Lung (tissue), 12 donors: ENCODE data around the gene BAZ2A. TPM values are rescaled to one million over a fixed set of nuclear protein-coding genes. Genes with fewer than 3 reads are reported as not detected.
"Not testable (repeated sequence)": the region's sequence is repeated elsewhere in the genome, so short reads cannot be mapped to it uniquely, and the experiment has no call there.

Source experiments
- ATAC-seq: fragments of 200-7000 bp; cut with Tn5 transposase; one replicate; pipeline ENCODE4 v1.9.1; 2020; ENCODE audit warnings: moderate number of reproducible peaks; ENCODE audit not compliant: insufficient read depth, low FRiP score
- DNase-seq, 3 donors: peaks; one replicate each; pipeline ENCODE4 v3.0.0-alpha.2; 2013 to 2017
- H3K27ac ChIP-seq, 2 donors: one replicate each; pipeline ENCODE4 v1.5.1; 2013; ENCODE audit warnings: mild to moderate bottlenecking in 2 of 2, moderate library complexity in 2 of 2, control low read depth in 1 of 2, inconsistent platforms in 1 of 2, low read depth in 1 of 2, low read length in 1 of 2
- H3K27me3 ChIP-seq, 3 donors: one replicate each; pipeline ENCODE4 v1.5.1; 2013; ENCODE audit warnings: low read length in 2 of 3; ENCODE audit not compliant: control insufficient read depth in 3 of 3, insufficient read depth in 3 of 3
- H3K36me3 ChIP-seq, 4 donors: one replicate each; pipeline ENCODE4 v1.5.1; 2013; ENCODE audit warnings: low read length in 4 of 4, mild to moderate bottlenecking in 1 of 4, moderate library complexity in 1 of 4; ENCODE audit not compliant: control insufficient read depth in 4 of 4, insufficient read depth in 4 of 4
- H3K4me1 ChIP-seq, 5 donors: one replicate each; pipeline ENCODE4 v1.5.1; 2013; ENCODE audit warnings: low read length in 5 of 5, mild to moderate bottlenecking in 2 of 5, moderate library complexity in 1 of 5; ENCODE audit not compliant: control insufficient read depth in 5 of 5, insufficient read depth in 5 of 5
- H3K4me3 ChIP-seq: one replicate; pipeline ENCODE4 v1.5.1; 2013; ENCODE audit warnings: mild to moderate bottlenecking, control low read depth, moderate library complexity
- H3K9ac ChIP-seq, 2 donors: one replicate each; pipeline ENCODE4 v1.5.1; 2013; ENCODE audit warnings: low read length in 2 of 2, control low read depth in 1 of 2; ENCODE audit not compliant: insufficient read depth in 1 of 2
- H3K9me3 ChIP-seq, 4 donors: one replicate each; pipeline ENCODE4 v1.5.1; 2013; ENCODE audit warnings: low read length in 3 of 4, mild to moderate bottlenecking in 1 of 4, moderate library complexity in 1 of 4; ENCODE audit not compliant: control insufficient read depth in 4 of 4, insufficient read depth in 3 of 4
- WGBS, 2 donors: extraction: QIAGEN DNeasy Blood & Tissue Kit; methylation state at CpG; one replicate each; pipeline ENCODE4 v1.1.7; 2013; 5-methylcytosine and 5-hydroxymethylcytosine counted together
- polyA plus RNA-seq, 2 donors: library from polyadenylated mRNA; stranded (reverse); fragments of 200-250 nt; gene quantifications; one replicate each; pipeline ENCODE4 v1.2.1, GENCODE V29; 2013
- total RNA-seq, 2 donors: library from RNA; depleted of rRNA in 1 of 2; stranded (reverse); fragments of >200 nt in 1 of 2; gene quantifications; one replicate each; pipeline ENCODE4 v1.2.1, GENCODE V29; 2014 to 2021
- TF ChIP-seq, protein P1 (sequence below): IDR thresholded peaks from 2 replicates; pipeline ENCODE4 v1.5.1; 2012; ENCODE audit warnings: mild to moderate bottlenecking; ENCODE audit errors: control extremely low read depth, extremely low read depth
- donor health status: control.
- donor health status: control.
- donor health status: Bipolar disorder and iron deficiency.
- donor health status: healthy.
- donor health status: DM: yes; HTN: yes; CAD: no.

Gene BAZ2A
- total and polyA plus RNA-seq, 4 donors = 31.3 to 92.0 (median 60.5) TPM

DNA sequence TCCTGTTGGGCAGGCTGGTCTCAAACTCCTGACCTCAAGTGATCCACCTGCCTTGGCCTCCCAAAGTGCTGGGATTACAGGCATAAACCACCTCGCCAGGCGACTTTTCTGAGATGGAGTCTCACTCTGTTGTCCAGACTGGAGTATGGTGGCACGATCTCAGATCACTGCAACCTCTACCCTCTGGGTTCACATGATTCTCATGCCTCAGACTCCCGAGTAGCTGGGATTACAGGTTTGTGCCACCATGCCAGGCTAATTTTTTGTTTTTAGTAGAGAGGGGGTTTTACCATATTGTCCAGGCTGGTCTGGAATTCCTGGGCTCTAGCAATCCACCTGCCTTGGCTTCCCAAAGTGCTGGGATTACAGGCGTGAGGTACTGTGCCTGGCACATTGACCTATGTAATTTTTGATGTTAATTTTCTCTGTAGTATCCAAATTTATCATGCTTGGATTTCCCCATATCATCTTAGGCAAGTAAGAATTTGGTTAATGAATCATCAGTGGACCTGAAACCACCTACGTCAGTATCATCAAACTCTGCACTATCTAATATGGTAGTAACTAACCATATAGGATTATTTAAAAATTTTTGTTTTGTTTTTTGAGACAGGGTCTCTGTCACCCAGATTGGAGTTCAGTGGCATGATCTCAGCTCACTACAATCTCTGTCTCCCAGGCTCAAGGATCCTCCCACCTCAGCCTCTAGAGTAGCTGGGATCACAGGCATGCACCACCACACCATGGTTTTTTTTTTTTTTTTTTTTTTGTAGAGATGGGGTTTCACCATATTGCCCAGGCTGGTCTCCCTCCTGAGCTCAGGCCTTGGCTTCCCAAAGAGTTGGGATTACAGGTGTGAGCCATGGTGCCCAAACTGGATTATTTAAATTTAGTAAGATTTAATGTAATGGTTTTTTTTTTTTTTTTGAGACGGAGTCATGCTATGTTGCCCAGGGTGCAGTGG is 27.6 kb upstream of the BAZ2A start:
- 85 to 89% methylated on average over 7 of the region's 7 CpGs for WGBS, 2 donors

DNA sequence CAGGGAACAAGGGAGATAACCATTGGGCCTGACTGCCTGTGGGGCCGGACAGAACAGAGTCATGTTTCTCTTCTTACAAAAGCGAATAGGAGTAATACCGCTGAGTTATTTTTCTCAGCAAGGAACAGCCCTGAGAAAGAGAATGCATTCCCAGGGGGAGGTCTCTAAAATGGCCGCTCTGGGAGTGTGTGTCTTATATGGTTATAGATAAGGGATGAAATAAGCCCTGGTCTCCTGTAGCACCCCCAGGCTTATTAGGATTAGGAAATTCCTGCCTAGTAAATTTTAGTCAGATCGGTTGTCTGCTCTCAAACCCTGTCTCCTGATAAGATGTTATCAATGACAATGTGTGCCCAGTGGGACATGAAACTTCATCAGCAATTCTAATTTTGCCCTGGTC is 23.7 kb upstream of the BAZ2A start:
- not testable (repeated sequence) for DNase-seq, H3K9me3 ChIP-seq, H3K27ac ChIP-seq, H3K9ac ChIP-seq, H3K27me3 ChIP-seq, H3K4me3 ChIP-seq, H3K36me3 ChIP-seq, ATAC-seq, H3K4me1 ChIP-seq
- WGBS, 2 donors = 84 to 92% methylated on average over 5 of the region's 5 CpGs

More for the DNA sequence above, 27.6 kb upstream of the BAZ2A start:
- Histone ChIP-seq H3K9me3 (no peaks in the 10 kb centered on the region), H3K4me3 (no peak overlapping the region), H3K9ac (no peak overlapping the region), H3K36me3 (peaks cover 0 to 1% (median 0%) of the 10 kb centered on the region in 4 donors), H3K27me3 (no peaks in the 10 kb centered on the region), H3K27ac (no peak overlapping the region), H3K4me1 (no peaks in the 10 kb centered on the region)
- DNase-seq = no peak
- no peak for ATAC-seq
- TF ChIP-seq, protein P1, sequence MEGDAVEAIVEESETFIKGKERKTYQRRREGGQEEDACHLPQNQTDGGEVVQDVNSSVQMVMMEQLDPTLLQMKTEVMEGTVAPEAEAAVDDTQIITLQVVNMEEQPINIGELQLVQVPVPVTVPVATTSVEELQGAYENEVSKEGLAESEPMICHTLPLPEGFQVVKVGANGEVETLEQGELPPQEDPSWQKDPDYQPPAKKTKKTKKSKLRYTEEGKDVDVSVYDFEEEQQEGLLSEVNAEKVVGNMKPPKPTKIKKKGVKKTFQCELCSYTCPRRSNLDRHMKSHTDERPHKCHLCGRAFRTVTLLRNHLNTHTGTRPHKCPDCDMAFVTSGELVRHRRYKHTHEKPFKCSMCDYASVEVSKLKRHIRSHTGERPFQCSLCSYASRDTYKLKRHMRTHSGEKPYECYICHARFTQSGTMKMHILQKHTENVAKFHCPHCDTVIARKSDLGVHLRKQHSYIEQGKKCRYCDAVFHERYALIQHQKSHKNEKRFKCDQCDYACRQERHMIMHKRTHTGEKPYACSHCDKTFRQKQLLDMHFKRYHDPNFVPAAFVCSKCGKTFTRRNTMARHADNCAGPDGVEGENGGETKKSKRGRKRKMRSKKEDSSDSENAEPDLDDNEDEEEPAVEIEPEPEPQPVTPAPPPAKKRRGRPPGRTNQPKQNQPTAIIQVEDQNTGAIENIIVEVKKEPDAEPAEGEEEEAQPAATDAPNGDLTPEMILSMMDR = no peak

DNA sequence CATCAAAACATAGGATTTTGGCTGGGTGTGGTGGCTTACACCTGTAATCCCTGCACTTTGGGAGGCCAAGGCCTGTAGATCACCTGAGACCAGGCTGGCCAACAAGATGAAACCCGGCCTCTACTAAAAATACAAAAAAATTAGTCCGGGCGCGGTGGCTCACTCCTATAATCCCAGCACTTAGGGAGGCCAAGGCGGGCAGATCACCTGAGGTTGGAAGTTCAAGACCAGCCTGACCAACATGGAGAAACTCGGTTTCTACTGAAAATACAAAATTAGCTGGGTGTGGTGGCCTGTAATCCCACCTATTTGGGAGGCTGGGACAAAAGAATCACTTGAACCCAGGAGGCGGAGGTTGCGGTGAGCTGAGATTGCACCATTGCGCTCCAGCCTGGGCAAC is 17.9 kb upstream of the BAZ2A start:
- H3K27me3 ChIP-seq, H3K9me3 ChIP-seq, ATAC-seq, H3K9ac ChIP-seq, DNase-seq, H3K27ac ChIP-seq, H3K4me3 ChIP-seq: not testable (repeated sequence)
- WGBS, 2 donors = 92 to 100% methylated on average over 9 of the region's 9 CpGs
- Histone ChIP-seq H3K4me1 (peaks cover 0 to 12% (median 4%) of the 10 kb centered on the region in 5 donors), H3K36me3 (peaks cover 4 to 14% (median 8%) of the 10 kb centered on the region in 4 donors)

DNA sequence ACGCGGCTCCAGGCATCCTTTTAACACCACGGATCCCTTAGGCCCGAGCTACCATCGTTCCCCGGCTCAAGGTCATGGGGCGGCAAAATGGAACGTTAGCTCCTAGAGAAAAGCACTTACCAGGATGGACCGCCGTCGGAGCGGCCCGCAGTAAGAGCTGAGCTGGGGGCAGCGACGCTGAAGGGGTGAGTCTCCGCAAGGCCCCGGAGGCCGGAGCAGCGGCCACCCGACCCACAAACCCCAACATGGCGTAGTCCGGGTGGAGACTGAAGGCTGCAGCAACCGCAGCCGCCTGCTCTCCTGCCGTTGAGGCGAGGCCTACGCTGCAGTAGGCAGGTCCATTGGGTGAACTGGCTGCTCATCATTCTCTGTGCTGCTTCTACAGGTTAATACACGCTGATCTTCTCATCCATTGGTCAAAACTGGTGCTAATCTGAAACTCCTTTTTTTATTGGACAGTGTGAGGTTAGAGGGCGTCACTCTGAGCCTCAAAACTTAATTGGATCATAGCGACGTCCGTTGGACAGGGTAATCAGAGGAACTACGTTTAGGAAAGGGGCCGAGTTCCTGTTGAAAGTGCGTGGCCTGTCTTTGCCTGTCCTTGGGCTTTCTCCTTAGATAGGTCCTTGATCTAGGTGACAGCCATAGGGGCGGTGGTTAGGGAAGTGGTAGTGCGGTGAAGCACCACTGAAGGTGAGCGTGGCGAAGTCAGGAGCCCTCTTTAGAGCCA is 15.8 kb upstream of the BAZ2A start, which contains the start of gene ATP5F1B:
ATP5F1B (minus strand) TSS at position 268 of the 730 bp plus-strand sequence; CDS start at position 247, 21 bp downstream.
- Histone ChIP-seq H3K9me3 (no peaks in the 10 kb centered on the region), H3K27me3 (no peaks in the 10 kb centered on the region), H3K4me3 (peak within 1 kb of the TSS; percentile 93), H3K27ac (peak within 1 kb of the TSS; percentile 95 to 98), H3K4me1 (peaks cover 0 to 12% (median 6%) of the 10 kb centered on the region in 5 donors), H3K36me3 (peaks cover 18 to 33% (median 21%) of the 10 kb centered on the region in 4 donors), H3K9ac (peak within 1 kb of the TSS; percentile 89 to 98)
- 0 to 4% methylated on average over 39 of the region's 39 CpGs for WGBS, 2 donors
- peak; percentile 98 for ATAC-seq
- TF ChIP-seq, protein P1 = no peak
- DNase-seq = peak; percentile 97 to 100 (median 100)
